GM19351 (cell line): ENCODE results near the gene ITPR3.

ENCODE experiments used
- ATAC-seq: cut with Tn5 transposase; IDR thresholded peaks from one replicate; pipeline ENCODE4 v1.9.1; 2021; ENCODE audit warnings: mild to moderate bottlenecking, moderate library complexity; ENCODE audit not compliant: unreplicated experiment

ITPR3 gene

DNA sequence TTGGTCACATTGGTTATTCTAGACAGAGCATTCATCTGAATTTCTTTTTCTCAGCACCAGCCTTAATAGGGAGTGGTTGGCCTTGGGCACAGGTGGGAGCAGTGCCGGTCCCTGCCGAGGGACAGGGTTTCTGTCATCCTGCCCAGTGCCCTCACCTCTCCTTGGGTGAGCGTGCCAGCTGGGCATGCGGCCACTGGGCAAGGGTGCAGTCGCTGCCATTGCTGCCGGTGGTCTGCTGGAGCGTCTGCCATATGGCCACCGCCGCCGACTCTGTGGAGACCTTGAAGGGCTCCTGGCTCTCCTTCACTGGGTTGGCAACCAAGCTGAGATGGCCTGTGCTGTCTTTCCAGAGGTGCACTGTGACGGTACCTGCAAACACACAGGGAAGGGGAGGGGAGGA, 106.8 kb downstream of the ITPR3 start:
- ATAC-seq: no peak

DNA sequence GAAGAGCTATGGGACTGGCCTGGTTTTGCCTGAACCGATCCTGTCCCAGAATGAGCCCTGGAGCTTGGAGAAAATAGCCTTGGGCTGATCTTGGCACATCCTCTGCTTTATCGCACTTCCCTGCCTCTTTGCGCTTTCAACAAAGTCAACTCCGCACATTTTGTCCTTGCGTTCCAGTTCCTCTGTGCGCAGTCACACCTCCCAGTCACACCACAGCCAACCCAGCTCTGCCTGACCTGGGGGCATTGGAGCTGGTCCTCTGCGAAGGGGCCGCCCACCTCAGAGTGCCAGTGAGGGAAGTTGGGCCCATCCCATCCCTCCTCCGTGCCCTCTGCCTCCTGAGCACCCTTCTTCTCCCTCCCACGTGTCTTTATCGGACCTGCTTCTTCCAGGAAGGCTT, 107.3 kb downstream of the ITPR3 start:
- no peak for ATAC-seq

DNA sequence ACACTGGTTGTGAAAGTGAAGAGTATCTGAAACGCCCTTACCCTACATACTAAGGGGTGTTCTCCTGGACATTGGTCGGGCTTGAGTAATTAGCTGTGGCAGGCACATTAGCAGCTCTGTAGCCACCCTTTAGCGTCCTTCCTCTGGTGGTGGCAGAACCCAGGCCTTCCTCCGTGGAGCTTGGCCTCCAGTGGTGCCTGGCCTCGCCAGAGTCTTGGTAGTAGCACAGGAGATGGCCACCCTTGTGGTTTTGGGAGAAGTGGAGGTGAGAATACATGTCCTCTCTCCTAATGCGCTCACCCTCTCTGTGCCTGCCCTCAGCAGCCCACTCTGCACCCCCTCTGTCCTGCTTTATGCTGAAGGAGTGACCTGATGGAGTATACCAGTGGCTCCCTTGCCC, 107.9 kb downstream of the ITPR3 start:
- ATAC-seq: no peak

DNA sequence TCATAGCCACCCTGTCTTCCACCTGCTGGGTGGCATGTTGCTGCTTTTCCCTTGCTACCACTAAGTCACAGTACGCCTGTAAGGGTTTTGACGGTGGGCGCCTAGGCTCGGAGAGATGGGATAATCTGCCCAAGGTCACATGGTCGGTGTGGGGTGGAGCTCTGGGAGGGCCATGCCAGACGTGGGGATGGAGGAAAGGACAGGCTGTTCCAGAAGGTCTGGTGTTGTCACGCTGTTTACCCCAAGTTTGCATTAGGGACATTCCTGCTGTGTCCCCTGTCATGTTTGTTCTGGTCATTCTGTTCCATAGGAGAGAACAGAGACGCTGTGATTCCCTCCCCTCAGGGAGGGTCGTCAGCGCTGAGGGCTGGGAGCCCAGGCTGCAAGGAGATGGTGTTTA, 109.5 kb downstream of the ITPR3 start:
- ATAC-seq: no peak

DNA sequence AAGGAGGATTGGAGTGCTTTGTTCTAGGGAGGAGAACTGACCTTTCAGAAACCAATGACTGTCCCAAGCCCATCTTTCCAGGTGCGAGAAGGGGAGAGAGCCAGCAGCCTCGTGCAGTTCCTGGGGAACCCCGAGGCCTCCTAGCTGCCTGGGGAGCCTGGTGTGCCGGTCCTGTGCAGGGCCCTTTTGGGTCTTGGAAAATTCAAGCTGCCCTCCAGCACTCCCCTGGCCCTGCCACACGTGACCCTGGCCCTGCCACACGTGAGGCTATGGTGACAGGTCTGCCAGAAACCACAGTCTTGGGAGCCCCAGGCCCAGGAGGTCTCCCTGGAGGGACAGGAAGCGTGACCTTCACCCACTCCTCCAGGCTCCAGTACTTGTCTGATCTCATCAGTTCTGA, 109.9 kb downstream of the ITPR3 start:
- ATAC-seq: no peak

DNA sequence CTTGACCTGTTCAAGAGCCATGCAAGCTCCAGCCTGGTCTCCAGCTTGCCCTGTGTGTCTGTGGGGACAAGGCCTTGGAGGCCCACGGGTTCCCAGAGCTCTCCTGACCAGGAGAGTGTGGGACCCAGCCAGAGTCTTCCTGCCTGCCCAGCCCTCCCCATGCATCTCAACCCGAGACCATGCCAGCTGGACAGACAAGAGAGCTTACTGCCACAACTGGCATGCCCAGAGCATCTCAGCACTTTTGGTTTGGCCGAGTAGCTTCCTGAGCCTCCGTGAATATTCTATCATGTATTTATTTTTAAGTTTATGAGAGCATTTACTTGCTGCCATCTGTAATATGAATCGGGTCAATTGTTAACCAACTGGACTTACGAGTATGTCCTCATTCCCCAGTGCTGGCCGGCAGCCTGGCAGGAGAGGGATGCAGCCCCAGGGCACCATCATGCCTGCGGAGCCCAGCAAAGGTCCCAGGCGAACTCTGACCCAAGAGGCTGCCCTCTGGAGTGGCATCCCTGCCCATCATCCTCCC, 110.7 kb downstream of the ITPR3 start:
- no peak for ATAC-seq

DNA sequence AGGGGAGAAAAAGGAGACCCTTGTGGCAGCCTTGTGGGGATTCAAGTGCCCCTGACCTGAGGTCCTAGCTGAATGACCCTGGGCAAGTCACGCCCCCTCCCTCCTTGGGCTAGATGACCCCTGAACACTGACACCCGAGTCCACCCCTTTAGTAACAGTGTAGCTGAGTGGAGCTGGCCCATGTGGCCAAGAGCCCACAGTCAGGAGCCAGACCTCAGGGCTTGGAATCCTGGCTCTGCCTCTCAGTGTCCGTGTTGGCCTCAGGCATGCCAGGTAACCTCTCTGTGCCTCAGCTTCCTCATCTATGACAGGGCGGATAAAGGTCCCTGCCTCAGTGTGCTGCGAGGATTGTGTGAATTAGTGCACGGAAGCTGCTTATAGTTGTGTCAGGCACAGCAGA, 111.3 kb downstream of the ITPR3 start:
- ATAC-seq: no peak

DNA sequence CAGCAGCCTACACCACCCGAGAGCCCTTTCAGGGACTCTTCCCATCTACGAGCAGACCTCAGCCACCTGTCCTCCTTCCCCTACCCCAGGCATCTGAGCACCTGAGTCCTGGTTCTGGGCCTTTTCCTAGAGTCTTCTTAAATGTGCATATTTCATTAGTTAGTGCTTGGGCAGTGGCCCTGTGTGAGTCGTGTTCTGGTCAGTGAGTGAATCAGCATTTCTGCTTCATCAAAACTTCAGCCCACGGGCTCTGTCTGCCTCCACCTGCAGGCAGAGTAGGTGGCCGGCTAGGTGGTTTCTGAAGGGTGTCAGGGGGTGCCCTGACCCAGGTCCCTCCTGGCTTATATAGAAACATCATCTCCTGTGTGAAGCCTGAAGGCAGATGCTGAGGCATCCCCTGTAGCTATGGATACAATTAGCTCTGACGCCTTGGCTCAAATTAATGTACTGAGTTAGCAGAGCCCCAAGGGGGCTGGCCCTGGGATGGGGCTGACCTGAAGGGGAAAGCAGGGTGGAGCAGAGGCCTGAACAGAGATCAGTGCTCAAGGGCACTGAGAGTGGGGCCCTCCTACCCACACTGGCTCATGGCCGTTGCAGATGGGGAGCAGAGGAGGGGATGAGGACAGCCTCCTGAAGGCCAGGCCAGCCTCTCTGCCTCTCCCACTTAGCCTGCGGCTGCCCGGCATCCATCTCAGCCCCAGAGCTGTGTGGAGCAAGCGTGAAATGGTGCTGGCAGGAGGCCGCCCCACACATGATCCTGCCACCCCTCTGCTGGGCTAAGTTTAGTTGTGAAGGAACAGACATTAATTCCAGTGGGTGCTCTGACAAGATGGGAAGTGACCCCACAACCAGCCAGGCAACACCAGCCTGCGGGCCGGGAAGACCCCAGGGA, 111.9 kb downstream of the ITPR3 start:
- no peak for ATAC-seq

DNA sequence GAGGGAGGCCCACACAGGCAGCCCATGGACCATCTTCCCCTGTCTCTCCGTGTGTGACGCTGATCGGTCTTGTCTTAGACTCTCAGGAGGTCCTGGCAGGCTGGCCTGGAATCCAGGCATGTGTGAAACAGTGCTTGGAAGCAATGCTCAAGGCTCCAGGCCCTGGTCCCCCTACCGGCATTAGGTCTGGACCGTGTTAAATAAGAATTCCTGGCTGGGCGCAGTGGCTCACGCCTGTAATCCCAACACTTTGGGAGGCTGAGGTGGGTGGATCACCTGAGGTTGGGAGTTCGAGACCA, 112.5 kb downstream of the ITPR3 start:
- no peak for ATAC-seq

DNA sequence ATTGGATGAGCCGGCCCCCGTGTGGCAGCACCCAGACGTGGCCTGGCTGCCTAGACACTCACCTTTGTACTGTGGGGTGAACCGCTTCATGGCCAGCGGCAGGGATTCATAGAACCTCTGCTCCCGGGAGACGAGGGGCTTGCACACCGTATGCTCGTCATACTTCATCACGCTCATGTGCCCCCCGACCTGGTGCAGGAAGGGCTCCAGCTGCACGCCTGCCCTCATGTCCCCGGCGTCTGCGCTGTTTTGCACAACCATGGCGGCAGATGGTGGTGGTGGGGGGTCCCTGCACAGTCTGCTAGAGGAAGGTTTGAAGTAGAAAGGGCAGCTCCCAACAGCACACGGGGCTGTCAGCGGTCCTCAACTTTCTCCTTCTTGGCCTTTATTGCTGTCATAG, 114.1 kb downstream of the ITPR3 start:
- no peak for ATAC-seq

DNA sequence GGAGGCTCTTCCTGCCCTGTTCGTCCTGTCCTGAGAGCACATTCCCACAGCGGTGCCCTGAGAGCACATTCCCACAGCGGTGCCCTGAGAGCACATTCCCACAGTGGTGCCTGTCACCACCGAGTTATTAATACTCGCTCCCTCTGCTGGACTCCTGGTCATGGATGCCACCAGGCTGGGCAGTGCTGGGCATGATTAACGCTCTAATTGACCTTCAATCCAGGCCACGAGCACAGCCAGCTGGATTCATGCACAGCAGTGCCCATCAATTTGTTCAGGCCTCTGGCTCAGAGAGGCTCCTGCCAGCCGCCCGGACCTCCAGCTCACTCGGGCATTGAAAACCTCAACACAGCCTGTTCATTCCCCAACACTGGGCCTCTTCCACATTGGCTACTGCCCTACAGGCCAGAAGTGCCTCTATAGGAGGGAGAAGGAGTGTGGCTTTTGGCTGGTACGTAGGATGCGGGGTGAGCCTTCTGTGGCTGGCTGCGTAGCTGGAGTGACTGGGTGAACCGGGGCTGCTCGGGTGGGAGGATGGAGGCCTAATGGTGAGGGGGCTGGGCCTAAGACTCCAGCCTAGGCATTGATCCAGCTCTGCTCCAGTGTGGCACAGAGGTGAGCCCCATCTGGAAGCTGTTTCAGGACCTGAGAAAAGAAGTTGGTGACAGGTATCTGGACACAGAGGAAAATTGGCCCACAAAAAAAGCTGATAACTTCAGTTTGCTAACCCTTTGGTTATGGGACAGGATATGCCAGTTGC, 116.3 kb downstream of the ITPR3 start:
- ATAC-seq: no peak

DNA sequence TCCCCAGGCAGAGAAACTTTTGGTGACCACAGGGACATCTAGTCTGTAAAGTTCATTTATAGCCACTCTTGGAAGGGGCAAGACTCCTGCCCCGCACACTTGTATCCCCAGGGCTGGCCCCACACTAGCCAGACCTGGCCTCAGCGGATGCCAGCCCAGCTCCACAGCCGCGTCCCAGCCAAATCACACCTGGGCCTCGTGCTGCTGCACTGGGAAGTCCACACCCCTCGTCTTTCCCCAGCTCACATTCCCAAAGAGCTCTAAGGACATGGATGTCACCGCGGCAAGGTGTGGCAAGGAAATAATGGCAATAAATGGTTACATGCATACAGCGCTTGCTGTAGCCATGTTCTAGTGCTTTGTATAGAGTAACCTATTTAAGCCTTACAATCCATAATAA, 117.0 kb downstream of the ITPR3 start:
- no peak for ATAC-seq

DNA sequence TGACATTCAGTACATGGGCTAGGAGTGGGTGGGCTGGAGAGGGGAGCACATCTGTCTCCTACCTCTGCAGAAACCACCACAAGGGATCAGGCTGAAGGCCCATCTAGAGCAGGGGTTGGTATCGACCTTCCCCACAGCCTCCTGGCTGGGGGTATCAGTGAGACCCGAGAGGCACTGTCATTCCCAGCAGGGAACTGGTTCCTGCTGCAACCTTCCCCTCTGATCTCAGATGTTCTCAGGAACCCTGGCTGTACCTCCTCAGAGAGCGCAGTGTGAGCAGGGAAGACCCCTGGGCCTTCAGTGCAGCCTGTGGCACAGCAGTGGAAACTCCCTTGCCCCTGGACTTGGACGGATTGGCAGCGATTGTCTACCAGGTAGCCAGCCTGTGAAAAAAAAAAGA, 117.8 kb downstream of the ITPR3 start:
- no peak for ATAC-seq

DNA sequence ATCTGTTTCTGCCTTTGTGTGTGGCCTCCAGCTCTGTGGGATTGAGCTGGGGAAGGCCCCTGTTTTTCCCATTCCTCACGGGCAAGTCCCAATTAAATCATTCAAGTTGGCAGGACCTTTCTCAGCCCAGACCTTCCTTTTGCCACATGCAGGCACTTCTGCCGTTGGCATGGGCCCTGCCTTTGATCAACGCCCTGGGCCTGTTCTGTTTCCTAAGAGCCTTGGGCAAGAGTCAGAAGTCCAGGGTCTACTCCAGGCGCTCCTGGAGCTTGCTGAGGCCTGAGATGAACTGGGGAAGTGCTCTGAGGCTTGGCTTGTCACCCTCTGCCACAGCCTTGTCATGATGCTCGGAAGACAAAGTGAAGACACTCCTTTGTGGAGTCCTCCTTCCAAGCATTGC, 118.4 kb downstream of the ITPR3 start:
- no peak for ATAC-seq

DNA sequence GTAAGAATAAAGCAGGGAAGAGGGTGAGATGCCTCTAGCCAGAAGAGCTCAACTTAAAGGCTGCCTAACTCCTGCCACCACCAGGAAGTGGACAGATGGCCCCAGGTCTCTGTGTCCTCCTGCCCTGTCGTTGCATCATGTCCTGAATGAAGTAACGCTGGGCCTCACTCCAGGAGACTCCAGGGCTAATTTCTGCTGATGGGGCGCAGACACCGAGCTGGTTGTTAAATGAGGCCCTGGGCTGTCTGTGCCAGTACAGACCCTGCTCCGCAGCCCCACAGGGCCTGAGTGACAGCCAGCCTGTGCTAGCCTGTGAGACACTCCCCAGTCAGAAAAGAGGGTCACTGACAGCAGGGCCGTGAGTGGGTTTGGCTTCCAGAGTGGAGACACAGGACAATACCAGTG, 119.1 kb downstream of the ITPR3 start:
- ATAC-seq: no peak

DNA sequence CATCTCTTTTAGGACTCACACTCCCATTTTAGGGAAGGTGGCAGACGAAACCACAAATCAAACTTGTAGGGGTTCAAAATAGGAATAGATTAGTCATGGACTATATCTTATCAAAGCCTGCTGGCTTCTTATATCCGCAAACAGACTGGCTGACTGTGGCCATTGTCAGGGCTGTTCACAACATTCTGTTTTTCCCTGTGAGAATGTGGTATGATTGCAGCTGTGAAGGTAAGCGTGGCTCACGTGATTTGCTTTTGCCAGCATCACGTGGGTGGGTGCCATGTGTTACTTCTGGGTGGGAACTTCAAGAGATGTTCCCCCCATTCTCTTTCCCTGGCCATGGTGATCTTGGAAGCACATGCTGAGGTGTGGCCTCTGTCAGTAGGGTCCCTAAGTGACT, 119.7 kb downstream of the ITPR3 start:
- no peak for ATAC-seq

DNA sequence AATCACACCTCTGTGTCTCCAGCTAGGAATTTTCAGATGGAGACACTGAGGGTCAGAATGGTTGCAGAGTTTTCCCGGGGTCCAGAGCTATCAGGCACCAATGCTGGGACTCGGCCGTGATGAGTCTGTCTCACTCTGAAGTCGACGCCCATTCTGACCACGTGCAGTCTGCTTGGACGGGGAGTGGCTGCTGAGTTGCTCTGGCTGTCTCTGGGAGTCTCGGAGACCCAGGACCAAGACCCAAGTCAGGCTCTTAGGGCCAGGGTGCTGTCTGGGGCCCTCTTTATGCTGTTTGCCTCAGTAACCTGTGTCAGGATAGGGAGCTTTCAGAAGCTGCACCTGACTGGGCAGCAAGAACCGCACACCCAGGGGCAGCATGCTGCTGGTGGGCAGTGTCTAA, 121.0 kb downstream of the ITPR3 start:
- no peak for ATAC-seq

DNA sequence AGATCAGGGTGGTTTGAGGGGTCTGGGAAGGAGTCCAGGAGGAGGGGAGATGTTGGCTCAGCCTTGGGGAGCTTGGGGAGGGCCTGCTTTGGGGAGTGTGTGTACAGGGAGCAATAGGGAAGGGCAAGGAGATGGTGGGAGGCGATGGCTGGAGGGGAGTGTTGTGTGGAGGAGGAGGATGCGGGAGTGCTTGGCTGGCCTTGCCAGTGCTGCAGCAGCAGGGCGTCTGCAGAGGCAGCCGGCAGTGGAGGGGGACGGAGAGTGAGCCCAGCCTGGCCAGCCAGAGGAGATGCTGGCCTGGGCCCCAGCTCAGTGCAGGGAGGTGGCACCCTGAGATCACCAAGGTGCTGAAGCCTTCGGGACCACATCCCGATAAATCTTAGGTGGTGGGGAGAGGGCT, 121.7 kb downstream of the ITPR3 start:
- no peak for ATAC-seq

DNA sequence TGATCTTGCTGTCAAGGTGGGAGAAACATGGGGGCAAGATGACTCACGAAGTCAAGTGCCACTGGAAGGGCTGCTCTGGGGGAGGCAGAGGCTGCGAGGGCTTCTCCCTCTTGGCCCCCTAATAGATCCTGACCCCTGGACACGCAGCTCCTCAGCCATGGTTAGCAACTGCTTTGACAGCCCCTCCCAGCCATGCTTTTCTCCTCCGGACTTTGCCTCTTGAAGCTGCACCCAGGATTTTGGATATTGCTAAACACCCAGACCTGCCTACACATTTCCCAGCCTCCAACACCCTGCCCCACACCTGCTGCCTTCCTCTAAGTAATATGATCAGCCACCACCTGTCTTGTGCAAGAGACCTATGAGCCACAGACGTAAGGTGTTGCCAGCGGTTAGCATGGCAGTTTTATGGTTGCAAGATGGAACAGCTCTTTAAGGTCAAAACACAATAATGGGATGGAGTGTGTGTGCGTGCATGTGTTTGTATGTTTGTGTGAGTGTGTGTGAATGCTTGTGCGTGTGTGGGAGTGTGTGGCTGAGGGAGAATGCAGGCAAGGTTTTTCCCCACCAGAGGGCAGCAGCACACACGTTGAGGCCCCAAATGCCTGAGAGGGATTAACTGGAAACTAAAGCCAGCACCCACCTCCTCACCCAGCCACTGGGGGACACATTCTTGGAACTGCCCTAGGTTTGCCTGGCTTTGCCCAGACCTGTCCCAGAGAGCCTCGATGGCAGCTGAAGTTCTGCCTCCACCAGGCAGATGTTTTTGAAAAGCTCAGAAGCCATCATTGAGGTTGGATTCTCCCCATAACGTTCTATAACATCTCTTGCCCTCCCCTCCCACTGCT, 123.1 kb downstream of the ITPR3 start:
- ATAC-seq: no peak

DNA sequence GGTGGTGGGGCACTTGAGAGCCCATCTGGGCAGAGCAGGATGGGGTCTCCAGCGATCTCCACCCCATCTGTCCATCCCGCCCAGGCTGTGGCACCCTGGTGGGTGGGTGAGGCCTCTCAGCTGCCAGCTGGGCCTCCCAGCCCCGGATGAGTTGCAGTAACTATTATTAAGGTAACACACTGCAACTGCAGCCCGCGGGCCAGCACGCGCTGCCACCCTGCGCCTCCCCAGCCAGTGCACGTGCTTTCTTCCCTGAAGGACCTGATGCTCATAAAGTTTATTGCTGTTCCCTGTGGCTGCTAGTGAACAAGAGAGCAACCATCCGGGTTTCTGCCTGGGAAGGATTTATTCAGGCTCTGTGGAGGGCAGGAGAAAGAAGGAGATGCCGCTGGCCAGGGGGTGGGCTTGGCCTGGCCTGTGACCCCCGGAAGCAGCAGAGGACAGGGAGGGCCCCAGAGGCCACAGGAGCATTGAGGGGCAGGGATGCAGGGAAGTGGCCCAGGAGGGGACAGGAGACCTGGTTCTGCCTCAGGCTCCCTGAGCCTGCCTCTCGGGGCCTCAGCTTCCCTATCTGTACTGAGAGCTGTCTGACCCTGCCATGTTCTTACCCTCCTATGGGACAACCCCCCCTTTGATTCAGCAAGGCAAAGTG, 123.9 kb downstream of the ITPR3 start:
- no peak for ATAC-seq

DNA sequence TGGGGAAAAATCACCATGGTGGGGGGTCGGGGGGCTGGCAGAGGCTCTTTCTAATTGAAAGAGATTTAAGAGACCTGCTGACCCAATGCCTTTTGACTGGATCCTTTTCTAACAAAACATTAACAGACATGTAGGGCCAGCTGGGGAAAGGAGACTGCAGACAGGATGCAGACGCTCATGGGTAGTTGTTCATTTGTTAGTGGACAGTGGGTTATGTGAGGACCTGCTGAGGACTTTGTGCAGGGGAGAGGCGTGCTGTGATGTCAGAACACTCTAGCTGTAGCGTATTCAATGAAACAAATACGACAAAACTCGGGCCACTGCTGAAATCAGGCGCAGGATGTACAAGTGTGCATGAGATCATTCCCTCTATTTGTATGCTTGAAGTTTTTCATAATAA, 124.4 kb downstream of the ITPR3 start:
- no peak for ATAC-seq
